Measurements from ENCODE around the gene INIP. TPM values are rescaled to one million over a fixed set of nuclear protein-coding genes. Genes with fewer than 3 reads are reported as not detected.

INIP gene
- polyA plus RNA-seq, 3 donors, result 3.6 to 13.3 (median 7.3) TPM

Other genes with a start within 250 kb of the INIP start
- 1 to 10 TPM in 1 of 3 donors, under 1 TPM in 2; 0.82 to 1.2 (median 0.90) TPM for gene KIAA1958, start 231.3 kb downstream of the INIP start, polyA plus RNA-seq
- gene SNX30, start 32.6 kb upstream of the INIP start, polyA plus RNA-seq, result 1 to 10 TPM; 2.2 to 4.2 (median 3.3) TPM
- gene SLC46A2, start 172.8 kb upstream of the INIP start, polyA plus RNA-seq, result under 1 TPM; 0.05 to 0.67 (median 0.42) TPM